PFSK-1 (cell line): ENCODE measurements around the gene C2orf49.

Experiments
- POLR2AphosphoS5 ChIP-seq: IDR thresholded peaks from 2 replicates; pipeline ENCODE4 v1.6.1; 2012; ENCODE audit warnings: low read depth, mild to moderate bottlenecking, control low read depth, low read length, moderate library complexity
- SIN3A ChIP-seq: IDR thresholded peaks from 2 replicates; pipeline ENCODE4 v1.6.1; 2012; ENCODE audit warnings: mild to moderate bottlenecking, low read length, moderate library complexity, borderline replicate concordance; ENCODE audit not compliant: insufficient read depth
- TAF1 ChIP-seq: IDR thresholded peaks from 2 replicates; pipeline ENCODE4 v1.6.1; 2012; ENCODE audit warnings: low read length, control low read depth, borderline replicate concordance; ENCODE audit not compliant: insufficient read depth

GRCh38 chr2:105379741-105380186 is 42.4 kb downstream of the C2orf49 start:
- TF ChIP-seq POLR2AphosphoS5 (no peak), TAF1 (no peak), SIN3A (no peak)
